Sigmoid colon (tissue), 4 donors: ENCODE results near the gene PLEKHA6.

Source experiments
- EP300 ChIP-seq, 4 donors: sonication (generic); formaldehyde crosslinking; IDR thresholded peaks; one replicate each; pipeline ENCODE4 v1.6.1; 2017; ENCODE audit warnings: antibody characterized with exemption in 4 of 4
- POLR2A ChIP-seq, 2 donors: fragments of 450-650 bp; IDR thresholded peaks; one replicate each; pipeline ENCODE4 v1.6.1; 2016; ENCODE audit warnings: antibody characterized with exemption in 2 of 2, mild to moderate bottlenecking in 2 of 2, moderate library complexity in 2 of 2

GRCh38 chr1:204260601-204261197 lies 99.0 kb downstream of the PLEKHA6 start:
- TF ChIP-seq EP300 (IDR thresholded peaks at IDR 0.05), result no peak
- TF ChIP-seq POLR2A (IDR thresholded peaks at IDR 0.05), result no peak
